ENCODE data around the gene KIF6.

The KIF6 gene

DNA sequence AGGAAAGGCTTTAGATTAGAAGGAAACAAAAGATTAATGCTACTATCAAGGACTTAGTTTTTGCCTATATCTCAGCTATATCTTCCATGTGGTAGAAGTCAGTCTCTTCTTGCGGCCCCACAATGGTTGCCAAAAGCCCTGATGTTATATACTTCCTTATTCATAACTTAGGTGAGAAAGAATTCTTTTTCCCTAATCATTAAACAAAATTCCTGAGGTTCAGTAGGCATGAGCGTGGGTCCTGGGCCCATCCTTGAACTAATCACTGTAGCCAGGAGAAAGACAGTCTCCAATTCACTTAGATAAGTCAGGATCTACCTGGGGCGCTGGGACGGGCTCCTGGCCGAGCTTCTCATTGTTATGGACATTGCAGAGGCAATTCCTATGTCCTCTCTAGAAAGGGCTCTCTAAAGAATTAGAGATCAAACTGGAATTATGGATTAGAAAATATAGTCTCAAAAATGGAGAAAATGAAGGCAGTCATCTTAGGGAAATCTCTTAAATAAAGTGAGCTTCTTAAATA, 134.3 kb downstream of the KIF6 start:
- no peak for DNase-seq

GRCh38 chr6:39587080-39587479, 138.1 kb downstream of the KIF6 start:
- no peak for DNase-seq

DNA sequence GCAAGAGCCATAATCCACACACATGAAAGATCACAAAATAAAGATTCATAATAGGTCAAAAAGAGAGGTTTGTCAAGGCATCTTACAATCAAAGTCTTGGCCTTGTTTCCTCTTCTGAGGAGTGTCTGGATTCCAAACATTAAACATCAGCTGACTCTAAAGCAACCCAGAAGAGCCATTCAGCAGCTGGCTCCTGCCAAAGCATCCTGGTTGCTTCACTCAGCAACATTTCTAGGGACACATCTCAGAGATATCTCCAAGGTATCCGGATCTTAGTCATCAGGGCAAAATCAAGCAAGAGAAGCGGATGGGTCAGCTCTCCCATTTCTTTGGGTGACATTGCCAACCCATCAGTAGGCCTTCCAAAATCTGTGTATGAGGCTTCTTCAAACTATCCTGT, 139.6 kb downstream of the KIF6 start:
- DNase-seq, result no peak

DNA sequence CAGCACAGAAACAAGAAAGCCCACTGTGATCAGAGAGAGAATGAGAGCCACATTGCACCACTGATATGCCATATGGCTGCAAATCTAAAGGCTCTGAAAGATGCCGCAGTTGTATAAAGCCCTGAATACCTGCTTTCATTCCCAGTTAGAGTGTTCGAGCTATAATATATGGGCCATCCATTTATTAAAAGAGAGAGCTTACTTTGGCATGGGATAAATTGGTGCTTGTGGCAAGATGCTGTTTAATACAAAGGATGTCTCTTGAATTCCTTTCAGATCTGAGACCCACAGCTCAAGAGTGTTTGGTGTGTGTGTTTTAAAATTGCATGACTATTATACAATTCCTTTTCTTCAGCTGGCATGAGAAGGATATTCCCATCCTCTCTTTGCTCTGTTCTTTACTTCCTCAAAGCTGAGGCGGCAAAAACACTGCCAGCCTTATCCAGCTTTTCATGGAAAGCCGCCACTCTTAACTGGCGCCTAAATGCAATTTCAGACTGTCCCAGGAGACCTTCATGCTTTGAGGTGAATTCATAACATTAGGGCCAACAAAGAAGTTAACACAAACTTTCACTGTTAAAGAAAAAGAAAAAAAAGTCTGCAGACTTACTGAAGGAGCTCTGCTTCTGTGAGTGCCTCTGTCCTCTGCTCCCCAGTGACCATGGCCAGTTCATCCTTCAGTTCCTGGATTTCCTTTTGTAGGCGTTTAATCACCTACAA, 147.6 kb downstream of the KIF6 start:
- DNase-seq, result no peak

DNA sequence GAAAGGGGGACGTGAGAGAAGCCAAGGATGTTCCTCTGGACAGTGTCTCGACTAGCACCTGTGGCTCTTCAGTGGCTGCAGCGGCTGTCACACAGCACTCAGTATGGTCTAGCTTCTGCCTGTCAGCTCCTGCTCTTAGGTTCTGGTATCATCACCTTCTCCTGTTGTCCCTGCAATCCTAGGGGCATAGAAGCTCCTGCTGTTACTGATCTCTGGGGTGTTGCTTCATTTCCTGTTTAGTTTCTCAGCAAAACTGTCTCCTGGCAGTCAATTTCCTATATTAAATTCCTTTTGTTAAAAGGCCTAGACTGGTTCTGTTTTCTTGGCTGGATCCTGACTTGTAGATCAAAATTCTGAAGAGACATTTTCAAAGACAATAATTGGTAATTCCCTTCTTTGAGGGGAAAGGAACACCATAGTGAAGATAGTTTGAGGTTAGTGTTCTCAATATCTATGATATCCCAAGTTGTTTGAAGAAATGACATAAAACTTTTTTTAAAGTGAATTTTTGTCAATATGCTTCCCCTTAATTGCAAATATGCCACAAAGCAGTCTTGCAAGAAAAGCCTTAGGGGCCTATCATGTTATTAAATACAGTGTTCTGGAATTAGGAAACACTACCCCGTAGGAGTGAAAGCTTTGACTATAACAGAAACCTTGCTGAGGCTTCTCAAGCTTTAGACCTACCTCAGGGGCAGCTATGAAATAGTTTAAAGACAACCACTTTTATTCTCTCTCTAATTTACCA, 148.5 kb downstream of the KIF6 start:
- no peak for DNase-seq

DNA sequence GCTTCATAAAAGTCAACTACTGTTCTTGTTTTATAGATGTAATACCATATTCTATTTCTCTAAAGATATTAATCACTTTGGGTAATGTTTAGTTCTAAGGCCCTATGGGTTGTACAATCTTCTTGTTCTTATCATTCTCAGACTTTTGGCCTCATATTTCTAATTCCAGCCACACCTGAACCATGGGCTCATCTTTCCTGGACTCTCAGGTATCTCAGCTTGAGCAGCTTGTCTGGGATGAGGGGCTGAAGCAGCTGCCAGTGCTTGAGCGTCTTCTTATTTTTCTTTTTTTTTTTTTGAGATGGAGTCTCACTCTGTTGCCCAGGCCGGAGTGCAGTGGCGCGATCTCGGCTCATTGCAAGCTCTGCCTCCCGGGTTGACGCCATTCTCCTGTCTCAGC, 150.2 kb downstream of the KIF6 start:
- no peak for DNase-seq

- no peak for DNase-seq
These were observed 151.7 kb downstream of the KIF6 start for GRCh38 chr6:39573541-39573940.

DNA sequence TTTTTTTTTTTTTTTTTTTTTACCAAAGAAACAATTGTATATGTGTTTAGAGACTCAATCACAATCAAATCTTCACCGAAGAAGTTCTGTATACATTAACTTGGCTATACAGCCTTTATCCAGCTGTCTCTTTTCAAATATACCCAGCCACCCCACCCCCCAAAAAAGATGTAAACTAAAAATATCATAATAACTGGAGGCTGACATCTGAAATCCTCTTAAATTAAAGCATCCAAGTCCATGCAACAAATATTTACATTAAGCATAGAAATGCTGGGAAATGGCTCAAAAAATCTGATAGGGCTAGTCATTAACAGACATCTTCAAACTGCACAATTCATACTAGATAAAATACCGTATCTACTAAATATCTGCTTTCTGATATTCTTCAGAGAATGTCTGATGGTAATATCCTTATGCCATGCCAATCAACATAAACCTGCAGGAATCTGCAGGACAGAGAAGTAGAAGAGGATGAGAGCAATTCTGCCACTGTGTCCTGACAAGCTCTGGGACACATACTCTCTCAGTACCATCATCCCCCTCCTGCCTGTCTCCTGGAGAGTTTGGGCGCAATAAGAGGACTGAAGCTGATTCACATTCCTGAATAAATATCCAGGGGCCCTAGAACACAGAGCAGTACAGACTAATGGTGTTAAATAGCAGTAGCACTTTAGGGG, 152.4 kb downstream of the KIF6 start:
- DNase-seq, result no peak

DNA sequence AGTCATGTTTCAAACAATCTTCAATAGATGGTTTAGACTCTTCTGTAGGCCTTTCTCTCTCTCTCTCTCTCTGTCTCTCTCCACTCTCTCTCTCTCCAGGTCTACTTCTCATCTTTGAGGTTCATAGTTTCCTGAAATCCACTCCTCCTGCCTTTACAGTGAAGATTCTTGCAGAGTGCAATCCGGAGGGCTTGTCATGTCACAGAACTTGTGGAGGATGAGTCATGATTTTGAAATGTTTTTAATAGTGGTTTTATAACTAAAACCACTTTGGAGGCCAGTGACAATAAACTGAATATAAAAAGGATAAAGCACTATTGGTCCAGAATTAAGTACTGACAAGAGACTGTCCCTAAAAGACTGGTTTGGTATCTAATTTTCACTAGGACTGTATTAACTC, 156.3 kb downstream of the KIF6 start:
- no peak for DNase-seq

- DNase-seq, result no peak
These were observed 158.1 kb downstream of the KIF6 start for GRCh38 chr6:39567091-39567490.

GRCh38 chr6:39566456-39566855, 158.8 kb downstream of the KIF6 start:
- no peak for DNase-seq

GRCh38 chr6:39565956-39566355, 159.3 kb downstream of the KIF6 start:
- no peak for DNase-seq

DNA sequence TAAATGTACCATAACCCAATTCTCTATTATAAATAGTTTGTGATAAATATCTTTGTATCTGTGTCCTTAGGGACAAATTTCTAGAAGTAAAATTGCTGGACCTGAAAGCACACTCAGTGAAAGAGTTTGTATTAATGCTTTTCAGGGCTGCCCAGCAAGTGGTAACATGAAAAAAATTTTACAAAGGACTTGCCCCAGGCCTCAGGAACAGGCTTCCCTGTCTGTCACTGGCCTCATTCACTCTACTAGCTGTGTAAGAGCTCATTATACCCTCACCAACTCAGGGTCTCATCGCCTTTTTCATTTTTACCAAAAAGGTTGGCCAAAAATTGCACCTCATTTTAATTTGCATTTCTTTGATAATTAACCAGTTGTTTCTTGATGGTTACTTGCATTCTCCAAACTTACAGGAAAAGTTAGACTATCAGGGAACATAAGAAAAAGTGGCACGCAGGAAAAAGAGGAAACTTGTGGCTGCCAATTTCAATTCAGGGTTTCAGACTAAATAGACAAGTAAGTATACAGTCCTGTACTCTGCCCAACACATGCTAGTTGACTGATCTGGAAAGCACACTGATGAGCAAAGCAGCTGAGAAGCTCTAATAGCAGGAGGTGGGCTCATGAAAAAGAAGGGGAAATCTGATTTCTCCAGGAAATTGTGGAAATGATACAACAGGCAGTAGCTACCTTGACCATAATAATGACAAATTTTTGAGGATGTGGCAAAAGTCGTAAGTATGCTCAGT, 161.5 kb downstream of the KIF6 start:
- no peak for DNase-seq

DNA sequence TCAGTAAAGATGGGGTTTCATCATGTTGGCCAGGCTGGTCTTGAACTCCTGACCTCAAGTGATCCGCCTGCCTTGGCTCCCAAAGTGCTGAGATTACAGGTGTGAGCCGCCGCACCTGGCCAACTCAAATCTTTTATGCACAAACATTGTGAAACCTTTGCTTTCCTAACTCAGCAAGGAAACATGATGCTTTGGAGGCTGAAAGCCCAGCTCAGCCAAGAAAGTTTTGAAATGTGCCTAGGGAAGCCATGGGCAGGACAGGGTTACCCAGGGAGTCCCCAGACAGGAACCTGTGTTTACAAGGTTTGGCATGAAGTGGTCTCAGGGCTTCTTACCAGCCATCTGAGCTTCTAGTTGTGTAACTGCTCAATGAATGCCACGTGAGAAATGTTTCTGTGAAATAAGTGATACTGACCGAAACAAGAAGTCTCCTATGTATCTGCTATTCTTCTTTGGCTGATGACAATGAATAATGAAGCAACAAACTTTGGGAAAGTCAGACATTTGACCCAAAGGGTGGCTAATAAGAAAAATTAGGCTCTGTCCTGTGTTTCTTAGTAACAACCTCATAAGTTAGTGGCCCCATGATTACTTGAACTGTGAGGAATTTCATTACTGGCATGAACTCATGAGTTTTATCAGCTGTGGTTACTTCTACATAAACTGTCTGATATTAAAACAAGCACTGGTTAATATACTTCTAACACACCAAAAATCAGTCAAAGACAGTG, 163.5 kb downstream of the KIF6 start:
- DNase-seq, result no peak

GRCh38 chr6:39560915-39561314, 164.3 kb downstream of the KIF6 start:
- no peak for DNase-seq

- DNase-seq, result no peak
These were observed 166.5 kb downstream of the KIF6 start for GRCh38 chr6:39558591-39559190.

GRCh38 chr6:39558079-39558478, 167.1 kb downstream of the KIF6 start:
- no peak for DNase-seq

- DNase-seq, result no peak
These were observed 170.1 kb downstream of the KIF6 start for GRCh38 chr6:39555136-39555535.

GRCh38 chr6:39553860-39554802, 171.1 kb downstream of the KIF6 start:
- no peak for DNase-seq

DNA sequence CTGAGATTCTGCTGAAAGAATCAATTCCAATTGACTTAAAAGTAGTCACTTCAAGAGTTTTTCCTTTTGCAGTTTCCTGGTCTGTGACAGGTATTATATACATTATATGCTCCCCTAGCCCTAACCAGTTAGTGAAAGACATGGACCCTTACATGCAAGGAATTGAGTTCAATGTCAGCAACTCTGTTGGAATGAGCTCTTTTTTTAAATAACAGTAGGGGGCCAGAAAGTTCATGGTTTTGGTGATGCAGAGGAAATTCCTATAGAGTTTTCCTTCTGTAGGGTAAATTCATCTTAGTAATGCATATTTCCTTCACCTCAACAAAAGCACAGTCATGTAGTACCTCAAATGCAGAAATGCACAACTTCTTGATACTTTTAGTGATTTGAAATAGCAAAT, 172.2 kb downstream of the KIF6 start:
- no peak for DNase-seq

DNA sequence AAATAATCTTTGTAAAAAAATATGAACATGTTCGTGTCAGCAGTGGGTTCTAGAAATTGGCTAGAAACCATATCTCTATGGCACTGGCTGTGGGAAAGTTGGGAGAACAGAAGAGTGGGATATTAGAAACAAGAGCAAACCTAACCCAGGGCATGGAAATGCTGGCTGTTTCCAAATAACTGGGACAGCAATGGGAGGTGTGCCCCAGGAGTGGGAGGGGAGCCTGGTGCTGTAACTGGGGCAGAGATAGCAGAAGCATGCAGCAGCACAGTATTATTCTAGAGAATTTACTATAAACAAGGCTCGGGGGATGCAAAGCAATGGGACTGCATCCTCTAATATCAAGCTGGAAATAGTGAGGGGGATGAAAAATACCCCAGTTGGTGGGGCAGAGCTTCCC, 175.0 kb downstream of the KIF6 start:
- DNase-seq, result no peak
